Measurements from ENCODE around the gene UBE2E2. TPM values are rescaled to one million over a fixed set of nuclear protein-coding genes. Genes with fewer than 3 reads are reported as not detected.

Gene UBE2E2
- total RNA-seq, 1 experiment from 2014 or later: 54.9 TPM

DNA sequence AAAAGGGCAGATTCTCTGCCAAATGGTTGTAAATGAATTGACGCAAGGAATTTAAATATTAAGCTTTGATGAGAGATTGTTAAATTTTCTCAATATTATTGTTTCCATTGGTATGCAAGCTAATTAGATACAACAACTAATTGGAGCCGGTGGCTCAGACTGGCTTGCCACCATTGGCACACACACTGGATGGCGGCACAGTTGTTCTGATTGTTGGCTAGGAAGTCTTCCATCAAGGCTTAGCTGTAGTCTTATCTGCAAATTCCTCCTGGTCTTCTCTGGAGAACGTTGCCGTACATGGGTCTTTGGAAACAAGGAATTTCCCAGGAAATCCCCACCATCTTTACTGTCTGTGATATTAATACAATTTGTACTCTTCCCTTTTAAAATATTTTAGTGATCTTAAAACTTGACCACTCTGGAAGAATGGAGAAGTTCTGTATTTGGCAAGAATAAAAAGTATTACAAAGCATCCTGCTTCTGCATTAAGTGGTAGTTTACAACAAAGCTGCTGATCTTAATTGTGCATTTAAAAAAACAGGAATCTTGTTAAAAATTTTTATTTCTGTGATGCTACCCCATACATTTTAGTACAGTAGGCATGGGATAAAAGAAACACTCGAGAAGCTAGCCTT is 126.5 kb downstream of the UBE2E2 start:
- Mint-ChIP-seq H3K9me3 (no peaks in the 10 kb centered on the region), H3K4me3 (no peak overlapping the region), H3K27ac (no peak overlapping the region), H3K27me3 (ENCODE audit: low read depth) (no peaks in the 10 kb centered on the region), H3K4me1 (peaks cover 21% of the 10 kb centered on the region), H3K36me3 (no peaks in the 10 kb centered on the region)
- no peak for TF ChIP-seq ZNF219 (CRISPR knock-in tag; IDR thresholded peaks at IDR 0.05; ENCODE audit: borderline replicate concordance)
- TF ChIP-seq, protein P1, sequence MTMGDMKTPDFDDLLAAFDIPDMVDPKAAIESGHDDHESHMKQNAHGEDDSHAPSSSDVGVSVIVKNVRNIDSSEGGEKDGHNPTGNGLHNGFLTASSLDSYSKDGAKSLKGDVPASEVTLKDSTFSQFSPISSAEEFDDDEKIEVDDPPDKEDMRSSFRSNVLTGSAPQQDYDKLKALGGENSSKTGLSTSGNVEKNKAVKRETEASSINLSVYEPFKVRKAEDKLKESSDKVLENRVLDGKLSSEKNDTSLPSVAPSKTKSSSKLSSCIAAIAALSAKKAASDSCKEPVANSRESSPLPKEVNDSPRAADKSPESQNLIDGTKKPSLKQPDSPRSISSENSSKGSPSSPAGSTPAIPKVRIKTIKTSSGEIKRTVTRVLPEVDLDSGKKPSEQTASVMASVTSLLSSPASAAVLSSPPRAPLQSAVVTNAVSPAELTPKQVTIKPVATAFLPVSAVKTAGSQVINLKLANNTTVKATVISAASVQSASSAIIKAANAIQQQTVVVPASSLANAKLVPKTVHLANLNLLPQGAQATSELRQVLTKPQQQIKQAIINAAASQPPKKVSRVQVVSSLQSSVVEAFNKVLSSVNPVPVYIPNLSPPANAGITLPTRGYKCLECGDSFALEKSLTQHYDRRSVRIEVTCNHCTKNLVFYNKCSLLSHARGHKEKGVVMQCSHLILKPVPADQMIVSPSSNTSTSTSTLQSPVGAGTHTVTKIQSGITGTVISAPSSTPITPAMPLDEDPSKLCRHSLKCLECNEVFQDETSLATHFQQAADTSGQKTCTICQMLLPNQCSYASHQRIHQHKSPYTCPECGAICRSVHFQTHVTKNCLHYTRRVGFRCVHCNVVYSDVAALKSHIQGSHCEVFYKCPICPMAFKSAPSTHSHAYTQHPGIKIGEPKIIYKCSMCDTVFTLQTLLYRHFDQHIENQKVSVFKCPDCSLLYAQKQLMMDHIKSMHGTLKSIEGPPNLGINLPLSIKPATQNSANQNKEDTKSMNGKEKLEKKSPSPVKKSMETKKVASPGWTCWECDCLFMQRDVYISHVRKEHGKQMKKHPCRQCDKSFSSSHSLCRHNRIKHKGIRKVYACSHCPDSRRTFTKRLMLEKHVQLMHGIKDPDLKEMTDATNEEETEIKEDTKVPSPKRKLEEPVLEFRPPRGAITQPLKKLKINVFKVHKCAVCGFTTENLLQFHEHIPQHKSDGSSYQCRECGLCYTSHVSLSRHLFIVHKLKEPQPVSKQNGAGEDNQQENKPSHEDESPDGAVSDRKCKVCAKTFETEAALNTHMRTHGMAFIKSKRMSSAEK (CRISPR knock-in tag; IDR thresholded peaks at IDR 0.05; ENCODE audit: borderline replicate concordance): no peak
- TF ChIP-seq, protein P2, sequence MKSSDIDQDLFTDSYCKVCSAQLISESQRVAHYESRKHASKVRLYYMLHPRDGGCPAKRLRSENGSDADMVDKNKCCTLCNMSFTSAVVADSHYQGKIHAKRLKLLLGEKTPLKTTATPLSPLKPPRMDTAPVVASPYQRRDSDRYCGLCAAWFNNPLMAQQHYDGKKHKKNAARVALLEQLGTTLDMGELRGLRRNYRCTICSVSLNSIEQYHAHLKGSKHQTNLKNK (CRISPR knock-in tag; IDR thresholded peaks at IDR 0.05): no peak
- TF ChIP-seq HMGA2 (CRISPR knock-in tag; IDR thresholded peaks at IDR 0.05): no peak
- TF ChIP-seq SOX15 (CRISPR knock-in tag; IDR thresholded peaks at IDR 0.05): no peak
- TF ChIP-seq ZNF317 (CRISPR knock-in tag; IDR thresholded peaks at IDR 0.05; ENCODE audit: borderline replicate concordance, low read depth): no peak
- no peak for TF ChIP-seq EMX1 (CRISPR knock-in tag; IDR thresholded peaks at IDR 0.05)
- TF ChIP-seq RORB (CRISPR knock-in tag; IDR thresholded peaks at IDR 0.05): no peak
- no peak for TF ChIP-seq MXD4 (CRISPR knock-in tag; IDR thresholded peaks at IDR 0.05; ENCODE audit: borderline replicate concordance)
- no peak for TF ChIP-seq ZNF232 (CRISPR knock-in tag; IDR thresholded peaks at IDR 0.05)
- TF ChIP-seq, protein P3, sequence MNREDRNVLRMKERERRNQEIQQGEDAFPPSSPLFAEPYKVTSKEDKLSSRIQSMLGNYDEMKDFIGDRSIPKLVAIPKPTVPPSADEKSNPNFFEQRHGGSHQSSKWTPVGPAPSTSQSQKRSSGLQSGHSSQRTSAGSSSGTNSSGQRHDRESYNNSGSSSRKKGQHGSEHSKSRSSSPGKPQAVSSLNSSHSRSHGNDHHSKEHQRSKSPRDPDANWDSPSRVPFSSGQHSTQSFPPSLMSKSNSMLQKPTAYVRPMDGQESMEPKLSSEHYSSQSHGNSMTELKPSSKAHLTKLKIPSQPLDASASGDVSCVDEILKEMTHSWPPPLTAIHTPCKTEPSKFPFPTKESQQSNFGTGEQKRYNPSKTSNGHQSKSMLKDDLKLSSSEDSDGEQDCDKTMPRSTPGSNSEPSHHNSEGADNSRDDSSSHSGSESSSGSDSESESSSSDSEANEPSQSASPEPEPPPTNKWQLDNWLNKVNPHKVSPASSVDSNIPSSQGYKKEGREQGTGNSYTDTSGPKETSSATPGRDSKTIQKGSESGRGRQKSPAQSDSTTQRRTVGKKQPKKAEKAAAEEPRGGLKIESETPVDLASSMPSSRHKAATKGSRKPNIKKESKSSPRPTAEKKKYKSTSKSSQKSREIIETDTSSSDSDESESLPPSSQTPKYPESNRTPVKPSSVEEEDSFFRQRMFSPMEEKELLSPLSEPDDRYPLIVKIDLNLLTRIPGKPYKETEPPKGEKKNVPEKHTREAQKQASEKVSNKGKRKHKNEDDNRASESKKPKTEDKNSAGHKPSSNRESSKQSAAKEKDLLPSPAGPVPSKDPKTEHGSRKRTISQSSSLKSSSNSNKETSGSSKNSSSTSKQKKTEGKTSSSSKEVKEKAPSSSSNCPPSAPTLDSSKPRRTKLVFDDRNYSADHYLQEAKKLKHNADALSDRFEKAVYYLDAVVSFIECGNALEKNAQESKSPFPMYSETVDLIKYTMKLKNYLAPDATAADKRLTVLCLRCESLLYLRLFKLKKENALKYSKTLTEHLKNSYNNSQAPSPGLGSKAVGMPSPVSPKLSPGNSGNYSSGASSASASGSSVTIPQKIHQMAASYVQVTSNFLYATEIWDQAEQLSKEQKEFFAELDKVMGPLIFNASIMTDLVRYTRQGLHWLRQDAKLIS (CRISPR knock-in tag; IDR thresholded peaks at IDR 0.05; ENCODE audit: borderline replicate concordance): no peak
- TF ChIP-seq, protein P4, sequence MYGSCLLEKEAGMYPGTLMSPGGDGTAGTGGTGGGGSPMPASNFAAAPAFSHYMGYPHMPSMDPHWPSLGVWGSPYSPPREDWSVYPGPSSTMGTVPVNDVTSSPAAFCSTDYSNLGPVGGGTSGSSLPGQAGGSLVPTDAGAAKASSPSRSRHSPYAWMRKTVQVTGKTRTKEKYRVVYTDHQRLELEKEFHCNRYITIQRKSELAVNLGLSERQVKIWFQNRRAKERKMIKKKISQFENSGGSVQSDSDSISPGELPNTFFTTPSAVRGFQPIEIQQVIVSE (CRISPR knock-in tag; IDR thresholded peaks at IDR 0.05; ENCODE audit: borderline replicate concordance): no peak
- TF ChIP-seq ESRRA (CRISPR knock-in tag; IDR thresholded peaks at IDR 0.05; ENCODE audit: borderline replicate concordance): no peak
- TF ChIP-seq, protein P5, sequence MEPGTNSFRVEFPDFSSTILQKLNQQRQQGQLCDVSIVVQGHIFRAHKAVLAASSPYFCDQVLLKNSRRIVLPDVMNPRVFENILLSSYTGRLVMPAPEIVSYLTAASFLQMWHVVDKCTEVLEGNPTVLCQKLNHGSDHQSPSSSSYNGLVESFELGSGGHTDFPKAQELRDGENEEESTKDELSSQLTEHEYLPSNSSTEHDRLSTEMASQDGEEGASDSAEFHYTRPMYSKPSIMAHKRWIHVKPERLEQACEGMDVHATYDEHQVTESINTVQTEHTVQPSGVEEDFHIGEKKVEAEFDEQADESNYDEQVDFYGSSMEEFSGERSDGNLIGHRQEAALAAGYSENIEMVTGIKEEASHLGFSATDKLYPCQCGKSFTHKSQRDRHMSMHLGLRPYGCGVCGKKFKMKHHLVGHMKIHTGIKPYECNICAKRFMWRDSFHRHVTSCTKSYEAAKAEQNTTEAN (CRISPR knock-in tag; IDR thresholded peaks at IDR 0.05): no peak
- TF ChIP-seq ZNF416 (CRISPR knock-in tag; IDR thresholded peaks at IDR 0.05): no peak
- TF ChIP-seq, protein P6, sequence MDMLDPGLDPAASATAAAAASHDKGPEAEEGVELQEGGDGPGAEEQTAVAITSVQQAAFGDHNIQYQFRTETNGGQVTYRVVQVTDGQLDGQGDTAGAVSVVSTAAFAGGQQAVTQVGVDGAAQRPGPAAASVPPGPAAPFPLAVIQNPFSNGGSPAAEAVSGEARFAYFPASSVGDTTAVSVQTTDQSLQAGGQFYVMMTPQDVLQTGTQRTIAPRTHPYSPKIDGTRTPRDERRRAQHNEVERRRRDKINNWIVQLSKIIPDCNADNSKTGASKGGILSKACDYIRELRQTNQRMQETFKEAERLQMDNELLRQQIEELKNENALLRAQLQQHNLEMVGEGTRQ (CRISPR knock-in tag; IDR thresholded peaks at IDR 0.05): no peak
- no peak for TF ChIP-seq NR3C1 (CRISPR knock-in tag; conservative IDR thresholded peaks at IDR 0.05; ENCODE audit: low read depth)
- ATAC-seq (no peak), DNase-seq (ENCODE audit: low spot score) (no peak)
- POLR2A ChIA-PET: no interaction called here
- CTCF ChIA-PET: interaction anchor here (1.0 kb wide), 1 partner anchor 369 kb away, joined by 3 read pairs; no protein-coding TSS in a partner anchor

Data from WTC11 (cell line).